Neural cell (in vitro differentiated cells): Measurements from ENCODE around the gene COG4. TPM values are rescaled to one million over a fixed set of nuclear protein-coding genes. Genes with fewer than 3 reads are reported as not detected.

Experiments
- H2AFZ ChIP-seq: fragments of 200-600, 300-800 bp; sonication (generic), shearing (Covaris generic); 2 replicates; pipeline ENCODE4 v1.6.0; 2014; ENCODE audit warnings: low read depth, mild to moderate bottlenecking, antibody characterized with exemption, low read length, moderate library complexity
- H3F3A ChIP-seq: fragments of 200-600 bp; shearing (Covaris generic); 2 replicates; pipeline ENCODE4 v1.6.1; 2016; ENCODE audit warnings: mild to moderate bottlenecking, moderate library complexity, mixed read lengths, antibody characterized with exemption, low read length; ENCODE audit not compliant: insufficient read depth, poor library complexity, severe bottlenecking
- H3K27ac ChIP-seq: fragments of 200-600, 300-800 bp; sonication (generic), shearing (Covaris generic); 2 replicates; pipeline ENCODE4 v1.5.1; 2014; ENCODE audit warnings: mild to moderate bottlenecking, low read length, moderate library complexity
- H3K27me3 ChIP-seq: fragments of 300-800, 200-600 bp; sonication (generic), shearing (Covaris generic); 2 replicates; pipeline ENCODE4 v1.6.0; 2014; ENCODE audit warnings: mild to moderate bottlenecking, low read depth, low read length, moderate library complexity; ENCODE audit not compliant: insufficient read depth
- H3K36me3 ChIP-seq: fragments of 300-800, 200-600 bp; sonication (generic), shearing (Covaris generic); 2 replicates; pipeline ENCODE4 v1.5.1; 2014; ENCODE audit warnings: mild to moderate bottlenecking, antibody characterized with exemption, low read length, moderate library complexity; ENCODE audit not compliant: insufficient read depth
- H3K4me2 ChIP-seq: fragments of 300-800, 200-600 bp; sonication (generic), shearing (Covaris generic); 2 replicates; pipeline ENCODE4 v1.6.0; 2014; ENCODE audit warnings: mild to moderate bottlenecking, low read length
- H3K4me3 ChIP-seq: fragments of 300-800, 200-600 bp; sonication (generic), shearing (Covaris generic); 2 replicates; pipeline ENCODE4 v1.5.1; 2014; ENCODE audit warnings: mild to moderate bottlenecking, low read length, moderate library complexity
- H3K79me2 ChIP-seq: fragments of 200-600 bp; shearing (Covaris generic); replicated peaks from 2 replicates; pipeline ENCODE4 v1.6.0; 2014; ENCODE audit warnings: mild to moderate bottlenecking, low read length, moderate library complexity; ENCODE audit not compliant: insufficient read depth
- H3K9ac ChIP-seq: fragments of 300-800, 200-600 bp; sonication (generic), shearing (Covaris generic); 2 replicates; pipeline ENCODE4 v1.6.1; 2016; ENCODE audit warnings: mild to moderate bottlenecking, low read length, mixed read lengths
- H3K9me2 ChIP-seq: fragments of 200-600 bp; shearing (Covaris generic); 2 replicates; pipeline ENCODE4 v1.6.1; 2016; ENCODE audit warnings: mild to moderate bottlenecking, low read length, mixed read lengths; ENCODE audit not compliant: insufficient read depth
- H3K9me3 ChIP-seq: fragments of 200-600, 300-800 bp; sonication (generic), shearing (Covaris generic); 2 replicates; pipeline ENCODE4 v1.6.1; 2016; ENCODE audit warnings: mild to moderate bottlenecking, mixed run types, low read length, moderate library complexity, mixed read lengths
- H4K20me1 ChIP-seq: fragments of 200-600 bp; shearing (Covaris generic); 2 replicates; pipeline ENCODE4 v1.6.1; 2016; ENCODE audit warnings: mild to moderate bottlenecking, mixed run types; ENCODE audit not compliant: insufficient read depth
- CTCF ChIP-seq: fragments of 450-650 bp; IDR thresholded peaks from 2 replicates; pipeline ENCODE4 v1.5.1; 2014; ENCODE audit warnings: antibody characterized with exemption, mild to moderate bottlenecking, moderate library complexity; ENCODE audit not compliant: poor library complexity, severe bottlenecking
- EP300 ChIP-seq: fragments of 450-650 bp; conservative IDR thresholded peaks from 2 replicates; pipeline ENCODE4 v1.6.1; 2014; ENCODE audit warnings: antibody characterized with exemption, mild to moderate bottlenecking, moderate library complexity; ENCODE audit not compliant: poor library complexity, severe bottlenecking
- EZH2 ChIP-seq: fragments of 200-600, 300-800 bp; shearing (Covaris generic), sonication (generic); IDR thresholded peaks from 2 replicates; pipeline ENCODE4 v1.6.1; 2014; ENCODE audit warnings: antibody characterized with exemption, low read length, borderline replicate concordance, mild to moderate bottlenecking; ENCODE audit not compliant: insufficient read depth, poor library complexity, severe bottlenecking
- MXI1 ChIP-seq: fragments of 450-650 bp; conservative IDR thresholded peaks from 2 replicates; pipeline ENCODE4 v1.6.1; 2014; ENCODE audit warnings: antibody characterized with exemption, mild to moderate bottlenecking; ENCODE audit not compliant: poor library complexity, severe bottlenecking
- POLR2AphosphoS5 ChIP-seq: IDR thresholded peaks from 2 replicates; pipeline ENCODE4 v1.6.1; 2012
- RAD21 ChIP-seq: fragments of 450-650 bp; conservative IDR thresholded peaks from 2 replicates; pipeline ENCODE4 v1.6.1; 2014; ENCODE audit warnings: antibody characterized with exemption, mild to moderate bottlenecking, moderate library complexity
- SMC3 ChIP-seq: fragments of 450-650 bp; conservative IDR thresholded peaks from 2 replicates; pipeline ENCODE4 v1.6.1; 2014; ENCODE audit warnings: antibody characterized with exemption, mild to moderate bottlenecking, moderate library complexity; ENCODE audit not compliant: poor library complexity
- TAF1 ChIP-seq: IDR thresholded peaks from 2 replicates; pipeline ENCODE4 v1.6.1; 2012; ENCODE audit warnings: low read depth
- polyA plus RNA-seq: library from polyadenylated mRNA; depleted of rRNA; stranded (reverse); fragments of >200 nt; gene quantifications from 2 replicates; pipeline ENCODE4 v1.2.3, GENCODE V29; 2014
- TF ChIP-seq, protein P1 (sequence below): IDR thresholded peaks from 2 replicates; pipeline ENCODE4 v1.6.1; 2012; ENCODE audit warnings: borderline replicate concordance

The COG4 gene
- polyA plus RNA-seq, 1 donor from 2014 or later: 185 TPM

DNA sequence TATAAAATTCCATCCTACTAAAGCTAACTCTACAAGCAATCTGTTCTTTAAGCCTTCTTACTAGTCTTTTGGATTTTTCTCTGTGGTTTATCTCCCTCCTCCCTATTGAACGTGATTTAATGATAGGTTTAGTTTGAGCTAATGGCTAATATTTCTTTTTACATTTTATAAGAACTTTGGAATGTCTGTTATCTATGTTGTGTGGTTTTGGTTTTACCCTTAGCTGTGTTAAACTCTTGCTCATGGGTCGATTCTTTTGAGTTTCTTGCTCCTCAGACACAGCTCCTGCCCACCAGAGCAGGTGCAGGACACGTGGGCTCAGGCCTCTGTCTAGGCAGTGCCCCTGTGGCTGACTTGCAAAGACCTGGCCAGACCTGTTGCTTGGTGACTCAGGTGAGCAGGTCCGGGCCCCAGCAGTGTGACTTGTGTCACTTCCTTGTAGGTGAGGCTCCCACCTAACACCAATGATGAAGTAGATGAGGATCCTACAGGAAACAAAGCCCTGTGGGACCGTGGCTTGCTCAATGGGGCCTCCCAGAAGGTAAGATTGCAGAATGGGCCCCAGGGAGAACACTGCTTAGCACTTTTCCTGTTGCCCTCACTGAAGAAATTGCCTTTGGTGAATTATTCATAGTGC, 45.4 kb upstream of the COG4 start:
- Histone ChIP-seq H3F3A (no peaks in the 10 kb centered on the region), H3K79me2 (no peaks in the 10 kb centered on the region), H4K20me1 (no peaks in the 10 kb centered on the region), H3K4me3 (no peak overlapping the region), H3K36me3 (no peaks in the 10 kb centered on the region), H2AFZ (no peak overlapping the region), H3K27ac (no peak overlapping the region), H3K4me2 (no peak overlapping the region), H3K27me3 (no peaks in the 10 kb centered on the region), H3K9me3 (no peaks in the 10 kb centered on the region), H3K9ac (no peak overlapping the region), H3K9me2 (no peaks in the 10 kb centered on the region)
- TF ChIP-seq TAF1: no peak
- TF ChIP-seq EP300: no peak
- TF ChIP-seq, protein P1, sequence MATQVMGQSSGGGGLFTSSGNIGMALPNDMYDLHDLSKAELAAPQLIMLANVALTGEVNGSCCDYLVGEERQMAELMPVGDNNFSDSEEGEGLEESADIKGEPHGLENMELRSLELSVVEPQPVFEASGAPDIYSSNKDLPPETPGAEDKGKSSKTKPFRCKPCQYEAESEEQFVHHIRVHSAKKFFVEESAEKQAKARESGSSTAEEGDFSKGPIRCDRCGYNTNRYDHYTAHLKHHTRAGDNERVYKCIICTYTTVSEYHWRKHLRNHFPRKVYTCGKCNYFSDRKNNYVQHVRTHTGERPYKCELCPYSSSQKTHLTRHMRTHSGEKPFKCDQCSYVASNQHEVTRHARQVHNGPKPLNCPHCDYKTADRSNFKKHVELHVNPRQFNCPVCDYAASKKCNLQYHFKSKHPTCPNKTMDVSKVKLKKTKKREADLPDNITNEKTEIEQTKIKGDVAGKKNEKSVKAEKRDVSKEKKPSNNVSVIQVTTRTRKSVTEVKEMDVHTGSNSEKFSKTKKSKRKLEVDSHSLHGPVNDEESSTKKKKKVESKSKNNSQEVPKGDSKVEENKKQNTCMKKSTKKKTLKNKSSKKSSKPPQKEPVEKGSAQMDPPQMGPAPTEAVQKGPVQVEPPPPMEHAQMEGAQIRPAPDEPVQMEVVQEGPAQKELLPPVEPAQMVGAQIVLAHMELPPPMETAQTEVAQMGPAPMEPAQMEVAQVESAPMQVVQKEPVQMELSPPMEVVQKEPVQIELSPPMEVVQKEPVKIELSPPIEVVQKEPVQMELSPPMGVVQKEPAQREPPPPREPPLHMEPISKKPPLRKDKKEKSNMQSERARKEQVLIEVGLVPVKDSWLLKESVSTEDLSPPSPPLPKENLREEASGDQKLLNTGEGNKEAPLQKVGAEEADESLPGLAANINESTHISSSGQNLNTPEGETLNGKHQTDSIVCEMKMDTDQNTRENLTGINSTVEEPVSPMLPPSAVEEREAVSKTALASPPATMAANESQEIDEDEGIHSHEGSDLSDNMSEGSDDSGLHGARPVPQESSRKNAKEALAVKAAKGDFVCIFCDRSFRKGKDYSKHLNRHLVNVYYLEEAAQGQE: no peak
- no peak for TF ChIP-seq MXI1
- TF ChIP-seq SMC3: no peak
- TF ChIP-seq POLR2AphosphoS5: no peak
- no peak for TF ChIP-seq CTCF
- no peak for TF ChIP-seq RAD21
- TF ChIP-seq EZH2: no peak

DNA sequence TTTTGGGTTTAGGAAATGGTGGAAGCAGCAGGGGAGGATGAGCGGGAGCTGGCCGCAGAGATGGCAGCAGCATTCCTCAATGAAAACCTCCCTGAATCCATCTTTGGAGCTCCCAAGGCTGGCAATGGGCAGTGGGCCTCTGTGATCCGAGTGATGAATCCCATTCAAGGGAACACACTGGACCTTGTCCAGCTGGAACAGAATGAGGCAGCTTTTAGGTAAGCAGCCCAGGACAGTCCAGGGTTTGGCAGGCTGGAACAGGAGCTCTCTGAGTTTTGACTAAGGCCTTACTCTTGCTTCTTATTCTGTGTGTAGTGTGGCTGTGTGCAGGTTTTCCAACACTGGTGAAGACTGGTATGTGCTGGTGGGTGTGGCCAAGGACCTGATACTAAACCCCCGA, 41.7 kb upstream of the COG4 start:
- Histone ChIP-seq H2AFZ (no peak overlapping the region), H3K27ac (no peak overlapping the region), H3K9me2 (no peaks in the 10 kb centered on the region), H3K9ac (no peak overlapping the region), H3K27me3 (no peaks in the 10 kb centered on the region), H3K4me3 (no peak overlapping the region), H3K79me2 (no peaks in the 10 kb centered on the region), H4K20me1 (no peaks in the 10 kb centered on the region), H3F3A (no peaks in the 10 kb centered on the region), H3K4me2 (no peak overlapping the region), H3K36me3 (no peaks in the 10 kb centered on the region), H3K9me3 (no peaks in the 10 kb centered on the region)
- TF ChIP-seq EZH2: no peak
- TF ChIP-seq, protein P1: no peak
